NCI-H82 (cell line): ENCODE data around the gene KDM6A.
"Not testable (repeated sequence)": the region's sequence is repeated elsewhere in the genome, so short reads cannot be mapped to it uniquely, and the experiment has no call there.

Experiments
- DNase-seq: peaks from one replicate; lab custom pipeline; 2025; lab: John Stamatoyannopoulos, UW

KDM6A gene

GRCh38 chrX:45007598-45007997 is 134.6 kb downstream of the KDM6A start:
- DNase-seq: no peak

- no peak for DNase-seq
Observed at GRCh38 chrX:45009371-45010000, 136.5 kb downstream of the KDM6A start.

- no peak for DNase-seq
Observed at GRCh38 chrX:45011131-45011530, 138.1 kb downstream of the KDM6A start.

- DNase-seq: no peak
Observed at GRCh38 chrX:45011597-45011996, 138.6 kb downstream of the KDM6A start.

DNA sequence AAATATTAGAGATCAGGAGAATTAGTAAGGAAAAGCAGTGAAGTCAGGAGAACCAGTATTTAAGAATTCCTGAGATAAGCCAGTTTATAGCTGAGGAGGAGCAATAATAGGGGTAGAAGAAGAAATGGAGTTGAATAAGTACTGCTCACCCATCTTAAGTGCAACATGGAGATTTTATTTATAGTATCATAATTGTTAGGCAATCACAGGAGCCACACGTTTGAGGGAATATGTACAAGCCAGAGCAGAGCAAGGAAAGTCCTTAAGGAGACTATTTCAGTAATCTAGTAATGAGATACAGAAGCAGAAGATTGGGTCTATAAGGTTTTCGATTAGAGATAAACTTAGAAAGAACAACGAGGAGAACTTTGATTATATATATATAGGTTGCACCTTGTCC is 145.0 kb downstream of the KDM6A start:
- no peak for DNase-seq

DNA sequence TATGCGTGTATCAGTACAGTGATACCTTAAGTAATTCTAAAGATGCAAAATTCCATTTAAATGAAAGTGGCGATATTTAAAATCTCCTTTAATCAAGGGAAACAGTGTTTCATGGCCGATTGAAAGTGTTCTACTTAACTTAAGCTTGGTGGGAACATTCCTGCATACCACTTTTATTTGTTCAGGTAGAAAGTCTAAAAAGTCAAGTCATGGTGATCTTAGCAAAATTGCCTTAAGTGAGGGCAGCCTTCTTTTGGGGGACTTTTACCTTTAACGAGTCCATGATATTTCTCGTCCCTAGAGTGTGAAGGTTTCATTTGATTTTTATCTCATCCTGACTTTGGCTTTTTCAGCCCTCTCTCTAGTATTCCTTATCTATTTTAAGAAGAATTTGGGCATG is 149.2 kb downstream of the KDM6A start:
- DNase-seq: no peak

GRCh38 chrX:45024501-45024900 is 151.5 kb downstream of the KDM6A start:
- DNase-seq: no peak

DNA sequence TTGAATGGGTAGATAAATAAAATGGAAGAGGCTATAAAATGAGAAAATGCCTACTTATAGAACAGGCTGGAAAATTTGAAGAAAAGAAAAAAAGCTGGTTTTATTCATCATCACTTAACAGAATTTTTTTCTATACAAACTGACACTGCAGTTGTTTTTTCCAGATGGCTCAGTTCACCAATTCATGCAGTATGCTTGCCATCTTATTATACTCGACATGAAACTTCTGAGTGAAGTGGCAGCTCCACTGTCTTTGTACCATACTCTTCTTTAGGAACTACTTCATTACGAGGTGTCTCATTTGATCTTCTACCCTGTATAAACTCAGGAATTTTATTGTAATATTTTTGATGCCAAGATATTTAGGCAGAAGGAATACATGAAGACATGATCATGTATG is 153.0 kb downstream of the KDM6A start:
- DNase-seq: no peak

DNA sequence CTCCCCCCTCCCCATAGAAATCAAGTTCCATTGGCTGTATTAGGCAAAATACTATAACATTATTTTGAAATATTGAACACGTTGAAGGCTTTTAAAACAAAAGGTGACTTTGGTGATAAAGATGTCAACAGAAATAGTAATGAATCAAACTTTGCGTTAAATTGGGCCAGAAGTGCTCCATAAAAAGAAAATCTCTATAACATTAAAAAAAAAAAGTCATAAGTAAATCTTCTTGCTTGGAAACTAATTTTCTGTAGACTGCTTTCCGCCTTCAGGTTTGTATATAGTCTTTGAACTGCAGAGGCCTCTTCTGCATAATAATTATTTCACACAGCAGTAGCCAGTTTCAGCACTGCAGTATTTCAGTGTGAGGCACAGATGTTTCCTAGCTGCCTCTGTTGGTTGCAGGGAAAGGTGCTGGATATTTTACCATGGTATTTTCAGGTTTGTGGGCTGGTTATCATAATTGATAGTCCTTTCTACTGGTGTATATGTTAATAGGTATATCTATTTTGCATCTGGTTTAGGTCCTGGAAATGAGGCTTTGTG is 158.9 kb downstream of the KDM6A start:
- DNase-seq: no peak

DNA sequence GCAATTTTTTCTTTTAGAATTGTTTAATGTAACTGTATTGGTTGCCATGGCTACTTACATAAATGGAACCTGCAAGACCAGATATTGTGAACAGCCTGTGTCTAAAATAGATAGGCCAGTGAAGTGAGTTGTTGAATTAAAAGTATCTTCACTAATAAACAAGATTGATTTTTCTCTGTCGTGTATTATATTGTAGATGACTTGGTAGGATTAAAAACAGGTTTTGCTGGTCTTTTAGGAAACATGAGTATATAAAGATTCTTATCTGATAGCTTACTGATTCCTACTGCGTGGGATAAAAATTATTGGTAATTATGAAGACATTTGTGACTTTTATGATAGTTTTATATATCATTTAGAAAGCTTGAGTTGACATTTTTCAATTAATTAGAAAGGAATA is 162.1 kb downstream of the KDM6A start:
- DNase-seq: no peak

GRCh38 chrX:45036161-45036560 is 163.2 kb downstream of the KDM6A start:
- DNase-seq: no peak

DNA sequence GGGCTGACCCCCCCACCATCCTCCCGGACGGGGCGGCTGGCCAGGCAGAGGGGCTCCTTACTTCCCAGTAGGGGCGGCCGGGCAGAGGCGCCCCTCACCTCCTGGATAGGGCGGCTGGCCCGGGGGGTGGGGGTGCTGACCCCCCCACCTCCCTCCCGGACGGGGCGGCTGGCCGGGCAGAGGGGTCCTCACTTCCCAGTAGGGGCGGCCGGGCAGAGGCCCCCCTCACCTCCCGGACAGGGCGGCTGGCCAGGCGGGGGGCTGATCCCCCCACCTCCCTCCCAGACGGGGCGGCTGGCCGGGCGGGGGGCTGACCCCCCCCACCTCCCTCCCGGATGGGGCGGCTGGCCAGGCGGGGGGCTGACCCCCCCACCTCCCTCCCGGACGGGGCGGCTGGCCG is 167.1 kb downstream of the KDM6A start:
- not testable (repeated sequence) for DNase-seq

DNA sequence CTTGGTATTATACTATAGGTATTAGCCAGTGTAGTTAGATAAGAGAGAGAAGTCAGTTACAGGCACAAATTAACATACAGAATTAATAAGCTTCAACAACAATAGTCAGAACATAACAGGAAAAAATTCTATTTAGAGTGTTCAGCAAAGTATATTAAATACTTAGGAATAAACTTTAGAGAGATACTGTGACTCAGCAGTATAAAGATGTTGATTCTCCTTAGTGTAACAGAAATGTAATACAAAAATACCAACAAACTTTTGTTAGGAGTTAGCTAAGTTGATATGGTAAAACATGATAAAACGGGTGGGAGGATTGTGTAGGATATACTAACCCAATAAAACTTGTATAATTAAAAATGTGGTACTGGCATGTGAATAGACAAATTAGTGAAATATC is 173.4 kb downstream of the KDM6A start:
- DNase-seq: no peak

DNA sequence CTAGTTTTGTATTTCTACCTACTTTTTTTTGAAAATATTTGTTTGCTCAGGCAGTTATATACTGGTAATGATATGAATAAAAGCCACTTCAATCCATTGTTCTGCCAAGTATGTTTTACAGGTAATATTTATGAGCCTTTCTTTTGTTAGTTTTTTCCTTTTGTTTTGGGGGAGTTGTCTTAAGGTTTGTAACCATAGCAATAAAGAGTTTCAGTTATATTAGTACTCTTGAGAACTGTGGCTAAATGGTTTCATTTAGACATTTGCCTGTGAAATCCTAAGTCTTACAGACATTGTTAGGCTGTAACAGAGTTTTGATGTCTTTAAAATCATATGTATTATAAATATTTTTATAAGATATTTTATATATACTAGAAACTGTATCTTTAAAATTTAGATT is 177.6 kb downstream of the KDM6A start:
- DNase-seq: no peak

- DNase-seq: peak; percentile 4
Observed at GRCh38 chrX:45056428-45057145, 183.6 kb downstream of the KDM6A start.

- DNase-seq: not testable (repeated sequence)
Observed at GRCh38 chrX:45059906-45060305, 186.9 kb downstream of the KDM6A start.

GRCh38 chrX:45063319-45064095 is 190.5 kb downstream of the KDM6A start:
- DNase-seq: no peak

- DNase-seq: no peak
Observed at GRCh38 chrX:45068569-45068968, 195.6 kb downstream of the KDM6A start.

GRCh38 chrX:45070116-45071007 is 197.4 kb downstream of the KDM6A start:
- peak; percentile 34 for DNase-seq

DNA sequence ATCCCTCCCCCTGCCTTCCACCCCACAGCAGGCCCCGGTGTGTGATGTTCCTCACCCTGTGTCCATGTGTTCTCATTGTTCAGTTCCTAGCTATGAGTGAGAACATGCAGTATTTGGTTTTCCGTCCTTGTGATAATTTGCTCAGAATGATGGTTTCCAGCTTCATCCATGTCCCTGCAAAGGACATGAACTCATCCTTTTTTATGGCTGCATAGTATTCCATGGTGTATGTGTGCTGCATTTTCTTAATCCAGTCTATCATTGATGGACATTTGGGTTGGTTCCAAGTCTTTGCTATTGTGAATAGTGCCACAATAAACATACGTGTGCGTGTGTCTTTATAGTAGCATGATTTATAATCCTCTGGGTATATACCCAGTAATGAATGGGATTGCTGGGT is 200.0 kb downstream of the KDM6A start:
- DNase-seq: not testable (repeated sequence)

DNA sequence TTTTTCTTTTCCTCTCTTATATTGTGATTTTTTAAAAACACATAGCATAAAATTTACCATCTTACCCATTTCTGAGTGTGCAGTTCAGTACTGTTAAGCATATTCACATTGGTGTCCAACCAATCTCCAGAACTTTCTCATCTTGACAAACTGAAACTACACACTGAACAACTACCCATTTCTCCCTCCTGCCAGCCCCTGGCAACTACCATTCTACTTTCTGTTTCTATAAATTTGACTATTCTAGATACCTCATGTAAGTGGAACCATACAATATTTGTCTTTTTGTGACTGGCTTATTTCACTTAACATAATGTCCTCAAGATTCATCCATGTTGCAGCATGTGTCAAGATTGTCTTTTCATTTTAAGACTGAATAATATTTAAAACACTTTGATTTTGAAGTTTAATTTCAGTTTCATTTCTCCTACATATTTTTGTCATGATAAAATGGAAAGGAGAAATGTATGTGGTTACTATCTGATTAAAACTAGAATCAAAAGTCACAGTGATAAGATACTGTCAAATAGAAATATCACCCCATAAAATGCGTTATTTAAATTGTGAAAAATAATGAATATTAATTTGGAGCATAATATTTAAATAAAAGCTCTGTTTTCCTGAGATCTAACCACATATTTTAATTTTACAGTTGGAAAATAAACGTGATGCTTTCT is 204.9 kb downstream of the KDM6A start:
- DNase-seq: no peak
